GM21390 (cell line): Measurements from ENCODE around the gene SUPT4H1.
A peak's percentile ranks its signal among the peaks of the same experiment; 100 is the strongest.

Experiments used
- ATAC-seq: cut with Tn5 transposase; IDR thresholded peaks from one replicate; pipeline ENCODE4 v1.9.1; 2021; ENCODE audit not compliant: unreplicated experiment

The SUPT4H1 gene

DNA sequence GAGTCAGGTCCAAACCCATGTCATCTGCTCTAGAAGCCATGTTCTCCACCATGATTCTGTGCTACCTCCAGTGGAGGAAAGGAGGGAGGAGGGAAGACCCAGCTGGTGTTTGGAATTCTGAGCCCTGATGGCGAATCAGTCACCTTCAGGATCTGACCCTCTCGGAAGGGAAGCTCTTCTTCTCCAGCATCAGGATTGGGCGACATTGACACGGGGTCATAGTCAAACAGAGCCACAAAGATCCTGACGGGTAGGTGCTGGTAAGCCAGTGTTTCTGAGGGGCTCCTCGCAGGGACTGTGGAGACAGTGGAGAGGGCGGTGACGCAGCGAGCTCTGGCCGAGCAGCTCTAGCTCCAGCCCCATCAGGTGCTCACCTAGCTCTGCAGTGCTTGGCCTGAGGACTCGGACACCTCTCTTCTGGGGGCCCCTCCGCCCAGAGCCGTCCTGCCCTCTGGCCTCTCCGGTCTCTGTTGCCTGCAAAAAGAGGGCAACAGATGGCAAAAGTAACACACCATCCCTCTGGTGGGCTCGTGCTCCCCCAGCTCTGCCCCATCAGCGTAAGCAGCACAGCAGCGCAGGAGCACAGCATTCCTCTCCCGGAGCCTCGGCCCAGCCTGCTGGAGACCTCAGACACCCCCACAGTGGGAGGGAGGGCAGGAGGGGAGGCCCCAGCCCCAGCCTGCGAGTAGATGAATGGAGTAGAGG is 44.4 kb downstream of the SUPT4H1 start:
- no peak for ATAC-seq

DNA sequence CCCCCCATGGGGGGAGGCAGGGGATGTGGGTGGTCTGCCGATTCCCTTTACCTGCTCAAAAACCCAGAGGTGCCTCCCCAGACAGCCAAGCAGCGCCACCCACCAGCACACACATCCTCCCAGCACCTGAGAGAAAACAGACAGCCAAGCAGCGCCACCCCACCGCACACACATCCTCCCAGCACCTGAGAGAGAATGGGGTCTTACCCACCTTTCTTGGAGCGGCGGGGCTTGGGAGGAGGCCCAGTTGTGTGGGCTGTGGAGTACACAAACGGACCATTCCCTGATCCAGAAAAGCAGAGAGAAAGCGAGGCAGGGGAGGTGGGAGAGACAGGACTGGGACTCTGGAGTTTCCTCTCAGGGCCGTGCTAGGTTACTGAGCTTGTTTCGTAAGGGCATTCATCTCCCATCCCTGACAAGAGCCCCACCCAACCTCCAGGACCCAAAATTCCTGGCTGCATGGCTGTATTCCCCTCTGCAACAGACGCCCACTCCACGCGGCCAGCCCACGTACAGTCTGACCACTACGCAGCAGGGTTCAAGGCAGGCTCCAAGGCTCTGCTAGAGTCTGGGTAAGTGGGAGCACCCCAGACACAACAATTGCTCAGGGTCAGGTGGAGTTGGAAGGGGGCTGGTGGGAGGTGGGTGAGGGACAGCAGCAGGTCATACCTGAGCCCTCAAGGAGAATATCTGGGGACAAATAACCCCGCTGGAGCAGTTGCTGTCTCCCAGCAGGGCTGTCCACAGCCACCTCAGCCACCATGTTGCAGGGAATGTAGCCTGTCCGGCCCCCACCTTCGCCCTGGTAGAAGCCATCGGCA is 45.7 kb downstream of the SUPT4H1 start:
- no peak for ATAC-seq

- no peak for ATAC-seq
Observed at GRCh38 chr17:58305626-58306025, 46.4 kb downstream of the SUPT4H1 start.

GRCh38 chr17:58304750-58305486 is 47.1 kb downstream of the SUPT4H1 start:
- no peak for ATAC-seq

GRCh38 chr17:58303971-58304749 is 47.8 kb downstream of the SUPT4H1 start:
- peak; percentile 55 for ATAC-seq

GRCh38 chr17:58302919-58303585 is 48.9 kb downstream of the SUPT4H1 start:
- ATAC-seq, result no peak

GRCh38 chr17:58302171-58302918 is 49.7 kb downstream of the SUPT4H1 start:
- ATAC-seq, result no peak

- no peak for ATAC-seq
Observed at GRCh38 chr17:58301504-58302150, 50.4 kb downstream of the SUPT4H1 start.

DNA sequence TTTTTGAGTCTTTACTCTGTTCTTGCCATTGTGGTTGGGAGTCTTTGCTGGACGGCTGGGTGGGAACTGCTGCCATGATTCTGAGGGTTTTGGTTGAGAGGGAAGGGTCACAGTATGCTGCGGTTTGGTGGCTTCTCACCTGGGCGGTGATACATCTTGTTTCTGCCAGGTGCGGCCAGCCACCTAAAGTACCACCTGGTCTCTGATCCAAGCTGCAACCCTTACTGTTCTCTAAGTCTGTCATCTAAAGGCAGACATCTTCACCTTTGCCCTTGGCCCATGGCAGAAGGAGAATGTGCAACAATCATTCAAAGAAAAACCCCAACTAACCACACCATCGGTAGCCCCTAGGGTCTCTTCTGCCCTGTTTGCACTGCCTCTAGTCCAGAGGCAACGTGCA is 51.7 kb downstream of the SUPT4H1 start:
- ATAC-seq, result no peak
